ENCODE measurements around the gene RPUSD3. TPM values are rescaled to one million over a fixed set of nuclear protein-coding genes. Genes with fewer than 3 reads are reported as not detected.

The RPUSD3 gene
- total RNA-seq, 2 donors from 2014 or later = 31.6 to 51.4 TPM

DNA sequence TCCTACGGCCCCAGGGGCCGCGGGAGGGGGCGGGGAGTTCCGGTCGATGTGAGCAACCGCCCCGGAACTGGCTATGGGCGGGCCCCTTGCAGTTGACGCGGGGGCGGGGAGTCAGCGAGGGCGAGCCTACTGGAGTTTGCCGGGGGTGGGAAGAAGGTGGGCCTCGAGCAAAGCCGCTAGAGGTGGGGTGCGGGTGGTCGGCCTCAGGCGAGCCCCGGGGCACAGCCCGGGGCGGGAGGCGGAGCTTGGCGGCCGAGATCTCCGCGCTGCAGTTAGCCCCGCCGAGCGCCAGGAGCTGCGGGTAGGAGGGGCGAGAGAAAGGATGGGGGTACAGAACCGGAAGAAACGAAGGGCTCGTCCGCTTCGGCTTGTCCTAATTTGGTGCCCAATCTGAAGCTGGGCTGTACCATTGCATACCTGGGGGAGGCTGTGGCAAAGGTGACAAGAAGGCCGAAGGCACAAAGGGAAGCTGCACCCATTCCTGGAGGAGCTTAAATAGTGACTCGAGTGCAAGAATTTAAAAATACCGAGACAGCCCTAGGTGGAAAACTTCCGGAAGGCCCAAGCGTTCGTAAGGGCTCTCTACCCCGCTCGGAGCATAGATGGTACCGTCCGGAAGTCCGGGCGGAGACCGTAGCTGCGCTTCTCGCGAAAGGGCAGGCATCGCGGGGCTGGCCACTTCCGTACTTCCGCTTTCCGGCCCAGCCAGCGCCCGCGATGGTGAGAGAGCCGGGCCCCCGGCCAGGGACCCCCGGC is 51.2 kb downstream of the RPUSD3 start, which contains the start of the genes ARPC4 and TADA3:
ARPC4 (plus strand) TSS at position 678 of the 756 bp plus-strand sequence; CDS start at position 718, 40 bp downstream.
TADA3 (minus strand) TSS at position 69 of the 756 bp plus-strand sequence. CDS start 1,007 bp downstream, outside the sequence.
- Histone ChIP-seq H3K27ac (peak within 1 kb of the TSS; percentile 75 to 96 (median 91)), H3K4me1 (peaks cover 31% of the 10 kb centered on the region), H3K36me3 (replicated peaks in 1 of 2; ENCODE audit: insufficient read depth in 1 of 2, low read depth in 2 of 2) (peaks cover 0 to 5% of the 10 kb centered on the region in 2 donors), H3K9me3 (no peaks in the 10 kb centered on the region), H3K4me3 (peak within 1 kb of the TSS; percentile 66 to 96), H3K27me3 (no peaks in the 10 kb centered on the region)
- WGBS, 2 donors = 0 to 2% methylated on average over 27 to 63 of the region's 65 CpGs
- TF ChIP-seq CTCF (IDR thresholded peaks at IDR 0.05) (peak in 4 of 7 experiments; percentile 37 to 42 (median 39)), POLR2A (IDR thresholded peaks at IDR 0.05) (peak; percentile 37 to 74 (median 71))
- ATAC-seq (peak; percentile 95), DNase-seq (peak; percentile 90 to 93 (median 90))
- intact Hi-C loops (cut with DNase I) = no loop called here

GRCh38 chr3:9791790-9792404 is 51.9 kb downstream of the RPUSD3 start:
- intact Hi-C loops (cut with DNase I) = no loop called here
- no peaks in the 10 kb centered on the region for H3K36me3 ChIP-seq (replicated peaks in 1 of 2; ENCODE audit: insufficient read depth in 1 of 2, low read depth in 2 of 2)
- no peaks in the 10 kb centered on the region for H3K9me3 ChIP-seq
- WGBS, 2 donors = 15 to 26% methylated on average over 8 to 14 of the region's 14 CpGs
- ATAC-seq (no peak), DNase-seq (no peak)
- H3K27me3 ChIP-seq = no peaks in the 10 kb centered on the region
- H3K27ac ChIP-seq = peak overlapping the region; percentile 75 to 96 (median 91)
- TF ChIP-seq POLR2A (IDR thresholded peaks at IDR 0.05) = peak in 2 of 3 donors; percentile 48 to 52
- TF ChIP-seq CTCF (IDR thresholded peaks at IDR 0.05) = no peak
- H3K4me1 ChIP-seq = peaks cover 31% of the 10 kb centered on the region
- peak overlapping the region; percentile 66 to 96 for H3K4me3 ChIP-seq

DNA sequence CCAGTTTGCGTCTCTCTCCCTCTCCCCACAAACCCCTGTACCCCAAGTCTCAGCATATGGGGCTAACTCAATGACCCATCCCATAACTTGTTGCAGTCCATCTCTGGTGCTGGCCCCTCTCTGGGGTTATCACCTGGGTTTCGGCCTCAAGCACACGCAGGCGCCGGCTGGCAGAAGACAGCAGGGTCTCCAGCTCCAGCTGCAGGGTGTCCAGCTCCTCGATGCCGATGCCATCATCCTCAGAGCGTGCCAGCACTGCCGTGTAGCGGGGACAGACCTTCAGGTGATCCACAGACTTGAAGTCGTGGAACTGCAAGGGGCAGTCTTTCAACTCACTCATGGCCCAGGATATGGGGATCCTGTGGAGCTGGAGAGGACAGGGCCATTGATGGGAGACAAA is 52.7 kb downstream of the RPUSD3 start:
- intact Hi-C loops (cut with DNase I) = no loop called here
- no peak overlapping the region for H3K27ac ChIP-seq
- DNase-seq (no peak), ATAC-seq (no peak)
- no peaks in the 10 kb centered on the region for H3K36me3 ChIP-seq (replicated peaks in 1 of 2; ENCODE audit: insufficient read depth in 1 of 2, low read depth in 2 of 2)
- H3K4me3 ChIP-seq = no peak overlapping the region
- no peaks in the 10 kb centered on the region for H3K9me3 ChIP-seq
- TF ChIP-seq POLR2A (IDR thresholded peaks at IDR 0.05) (no peak), CTCF (IDR thresholded peaks at IDR 0.05) (no peak)
- 82 to 100% methylated on average over 1 to 10 of the region's 11 CpGs for WGBS, 2 donors
- H3K27me3 ChIP-seq = no peaks in the 10 kb centered on the region
- peaks cover 31% of the 10 kb centered on the region for H3K4me1 ChIP-seq

Other genes with a start within 250 kb of the RPUSD3 start
- 10 to 100 TPM; 15.2 to 16.3 TPM for gene MTMR14, start 194.5 kb downstream of the RPUSD3 start, total RNA-seq
- not detected for gene CPNE9, start 140.2 kb downstream of the RPUSD3 start, total RNA-seq
- gene BRPF1, start 112.3 kb downstream of the RPUSD3 start, total RNA-seq = 10 to 100 TPM in 1 of 2 donors, 1 to 10 TPM in 1; 9.6 to 10.9 TPM
- 10 to 100 TPM; 18.1 to 28.3 TPM for gene OGG1, start 94.1 kb downstream of the RPUSD3 start, total RNA-seq
- 10 to 100 TPM; 10.9 to 34.9 TPM for gene CAMK1, start 74.1 kb downstream of the RPUSD3 start, total RNA-seq
- 10 to 100 TPM; 37.4 to 37.6 TPM for gene TADA3, start 51.5 kb downstream of the RPUSD3 start, total RNA-seq
- 10 to 100 TPM; 33.6 to 57.1 TPM for gene ARPC4, start 50.9 kb downstream of the RPUSD3 start, total RNA-seq
- 10 to 100 TPM; 24.1 to 88.0 TPM for gene TTLL3, start 33.7 kb downstream of the RPUSD3 start, total RNA-seq
- 100 to 1,000 TPM in 1 of 2 donors, 1 to 10 TPM in 1; 6.5 to 134 TPM for gene CIDEC, start 36.2 kb upstream of the RPUSD3 start, total RNA-seq
- gene JAGN1, start 46.6 kb upstream of the RPUSD3 start, total RNA-seq = 10 to 100 TPM in 1 of 2 donors, 1 to 10 TPM in 1; 5.6 to 19.7 TPM
- 10 to 100 TPM; 10.9 to 18.2 TPM for gene IL17RE, start 58.8 kb upstream of the RPUSD3 start, total RNA-seq
- gene IL17RC, start 73.1 kb upstream of the RPUSD3 start, total RNA-seq = 10 to 100 TPM; 40.7 to 60.3 TPM
- gene CRELD1, start 89.8 kb upstream of the RPUSD3 start, total RNA-seq = 10 to 100 TPM; 19.8 to 23.6 TPM
- gene PRRT3, start 108.4 kb upstream of the RPUSD3 start, total RNA-seq = 1 to 10 TPM; 3.9 to 4.3 TPM
- 10 to 100 TPM in 1 of 2 donors, 1 to 10 TPM in 1; 9.6 to 26.5 TPM for gene EMC3, start 142.8 kb upstream of the RPUSD3 start, total RNA-seq
- 1 to 10 TPM; 1.0 to 2.3 TPM for gene FANCD2, start 182.4 kb upstream of the RPUSD3 start, total RNA-seq